Neural cell (in vitro differentiated cells): ENCODE data around the gene IFT172. TPM values are rescaled to one million over a fixed set of nuclear protein-coding genes. Genes with fewer than 3 reads are reported as not detected.
A peak's percentile ranks its signal among the peaks of the same experiment; 100 is the strongest.

ENCODE experiments used
- H2AFZ ChIP-seq: fragments of 200-600, 300-800 bp; sonication (generic), shearing (Covaris generic); 2 replicates; pipeline ENCODE4 v1.6.0; 2014; ENCODE audit warnings: low read depth, mild to moderate bottlenecking, antibody characterized with exemption, low read length, moderate library complexity
- H3F3A ChIP-seq: fragments of 200-600 bp; shearing (Covaris generic); 2 replicates; pipeline ENCODE4 v1.6.1; 2016; ENCODE audit warnings: mild to moderate bottlenecking, moderate library complexity, mixed read lengths, antibody characterized with exemption, low read length; ENCODE audit not compliant: insufficient read depth, poor library complexity, severe bottlenecking
- H3K27ac ChIP-seq: fragments of 200-600, 300-800 bp; sonication (generic), shearing (Covaris generic); 2 replicates; pipeline ENCODE4 v1.5.1; 2014; ENCODE audit warnings: mild to moderate bottlenecking, low read length, moderate library complexity
- H3K27me3 ChIP-seq: fragments of 300-800, 200-600 bp; sonication (generic), shearing (Covaris generic); 2 replicates; pipeline ENCODE4 v1.6.0; 2014; ENCODE audit warnings: mild to moderate bottlenecking, low read depth, low read length, moderate library complexity; ENCODE audit not compliant: insufficient read depth
- H3K36me3 ChIP-seq: fragments of 300-800, 200-600 bp; sonication (generic), shearing (Covaris generic); 2 replicates; pipeline ENCODE4 v1.5.1; 2014; ENCODE audit warnings: mild to moderate bottlenecking, antibody characterized with exemption, low read length, moderate library complexity; ENCODE audit not compliant: insufficient read depth
- H3K4me2 ChIP-seq: fragments of 300-800, 200-600 bp; sonication (generic), shearing (Covaris generic); 2 replicates; pipeline ENCODE4 v1.6.0; 2014; ENCODE audit warnings: mild to moderate bottlenecking, low read length
- H3K4me3 ChIP-seq: fragments of 300-800, 200-600 bp; sonication (generic), shearing (Covaris generic); 2 replicates; pipeline ENCODE4 v1.5.1; 2014; ENCODE audit warnings: mild to moderate bottlenecking, low read length, moderate library complexity
- H3K79me2 ChIP-seq: fragments of 200-600 bp; shearing (Covaris generic); replicated peaks from 2 replicates; pipeline ENCODE4 v1.6.0; 2014; ENCODE audit warnings: mild to moderate bottlenecking, low read length, moderate library complexity; ENCODE audit not compliant: insufficient read depth
- H3K9ac ChIP-seq: fragments of 300-800, 200-600 bp; sonication (generic), shearing (Covaris generic); 2 replicates; pipeline ENCODE4 v1.6.1; 2016; ENCODE audit warnings: mild to moderate bottlenecking, low read length, mixed read lengths
- H3K9me2 ChIP-seq: fragments of 200-600 bp; shearing (Covaris generic); 2 replicates; pipeline ENCODE4 v1.6.1; 2016; ENCODE audit warnings: mild to moderate bottlenecking, low read length, mixed read lengths; ENCODE audit not compliant: insufficient read depth
- H3K9me3 ChIP-seq: fragments of 200-600, 300-800 bp; sonication (generic), shearing (Covaris generic); 2 replicates; pipeline ENCODE4 v1.6.1; 2016; ENCODE audit warnings: mild to moderate bottlenecking, mixed run types, low read length, moderate library complexity, mixed read lengths
- H4K20me1 ChIP-seq: fragments of 200-600 bp; shearing (Covaris generic); 2 replicates; pipeline ENCODE4 v1.6.1; 2016; ENCODE audit warnings: mild to moderate bottlenecking, mixed run types; ENCODE audit not compliant: insufficient read depth
- CTCF ChIP-seq: fragments of 450-650 bp; IDR thresholded peaks from 2 replicates; pipeline ENCODE4 v1.5.1; 2014; ENCODE audit warnings: antibody characterized with exemption, mild to moderate bottlenecking, moderate library complexity; ENCODE audit not compliant: poor library complexity, severe bottlenecking
- EP300 ChIP-seq: fragments of 450-650 bp; conservative IDR thresholded peaks from 2 replicates; pipeline ENCODE4 v1.6.1; 2014; ENCODE audit warnings: antibody characterized with exemption, mild to moderate bottlenecking, moderate library complexity; ENCODE audit not compliant: poor library complexity, severe bottlenecking
- EZH2 ChIP-seq: fragments of 200-600, 300-800 bp; shearing (Covaris generic), sonication (generic); IDR thresholded peaks from 2 replicates; pipeline ENCODE4 v1.6.1; 2014; ENCODE audit warnings: antibody characterized with exemption, low read length, borderline replicate concordance, mild to moderate bottlenecking; ENCODE audit not compliant: insufficient read depth, poor library complexity, severe bottlenecking
- MXI1 ChIP-seq: fragments of 450-650 bp; conservative IDR thresholded peaks from 2 replicates; pipeline ENCODE4 v1.6.1; 2014; ENCODE audit warnings: antibody characterized with exemption, mild to moderate bottlenecking; ENCODE audit not compliant: poor library complexity, severe bottlenecking
- POLR2AphosphoS5 ChIP-seq: IDR thresholded peaks from 2 replicates; pipeline ENCODE4 v1.6.1; 2012
- RAD21 ChIP-seq: fragments of 450-650 bp; conservative IDR thresholded peaks from 2 replicates; pipeline ENCODE4 v1.6.1; 2014; ENCODE audit warnings: antibody characterized with exemption, mild to moderate bottlenecking, moderate library complexity
- REST ChIP-seq: IDR thresholded peaks from 2 replicates; pipeline ENCODE4 v1.6.1; 2012; ENCODE audit warnings: borderline replicate concordance
- SMC3 ChIP-seq: fragments of 450-650 bp; conservative IDR thresholded peaks from 2 replicates; pipeline ENCODE4 v1.6.1; 2014; ENCODE audit warnings: antibody characterized with exemption, mild to moderate bottlenecking, moderate library complexity; ENCODE audit not compliant: poor library complexity
- TAF1 ChIP-seq: IDR thresholded peaks from 2 replicates; pipeline ENCODE4 v1.6.1; 2012; ENCODE audit warnings: low read depth
- polyA plus RNA-seq: library from polyadenylated mRNA; depleted of rRNA; stranded (reverse); fragments of >200 nt; gene quantifications from 2 replicates; pipeline ENCODE4 v1.2.3, GENCODE V29; 2014

Gene IFT172
- polyA plus RNA-seq, 1 donor from 2014 or later: 26.9 TPM

- Histone ChIP-seq H2AFZ (peak overlapping the region; percentile 67), H3K4me3 (peak overlapping the region; percentile 94), H3K9me2 (no peaks in the 10 kb centered on the region), H3K36me3 (no peaks in the 10 kb centered on the region), H3F3A (no peaks in the 10 kb centered on the region), H3K9me3 (no peaks in the 10 kb centered on the region), H3K79me2 (peaks cover 35% of the 10 kb centered on the region), H4K20me1 (peaks cover 17% of the 10 kb centered on the region), H3K27me3 (no peaks in the 10 kb centered on the region), H3K9ac (peak overlapping the region; percentile 95), H3K27ac (peak overlapping the region; percentile 98), H3K4me2 (peak overlapping the region; percentile 77)
- TF ChIP-seq TAF1 (no peak), MXI1 (peak; percentile 59)
Measured at GRCh38 chr2:27428978-27429541, 60.5 kb downstream of the IFT172 start.

GRCh38 chr2:27428213-27428977 is 61.1 kb downstream of the IFT172 start, which contains the start of gene NRBP1:
Gene NRBP1 (plus strand): TSS chr2:27428631. CDS start chr2:27433274, 4,643 bp downstream.
- H3K4me2 ChIP-seq: peak within 1 kb of the TSS; percentile 77
- H3K4me3 ChIP-seq: peak within 1 kb of the TSS; percentile 94
- H4K20me1 ChIP-seq: peaks cover 17% of the 10 kb centered on the region
- no peaks in the 10 kb centered on the region for H3K27me3 ChIP-seq
- peak within 1 kb of the TSS; percentile 98 for H3K27ac ChIP-seq
- H3F3A ChIP-seq: no peaks in the 10 kb centered on the region
- no peaks in the 10 kb centered on the region for H3K36me3 ChIP-seq
- H3K9me3 ChIP-seq: no peaks in the 10 kb centered on the region
- peak; percentile 96 for TF ChIP-seq POLR2AphosphoS5
- no peak for TF ChIP-seq EZH2
- peak; percentile 34 for TF ChIP-seq RAD21
- peak; percentile 33 for TF ChIP-seq SMC3
- peak; percentile 75 for TF ChIP-seq TAF1
- peak; percentile 85 for TF ChIP-seq REST
- no peak for TF ChIP-seq CTCF
- peak; percentile 60 for TF ChIP-seq MXI1
- peak; percentile 65 for TF ChIP-seq EP300
- no peaks in the 10 kb centered on the region for H3K9me2 ChIP-seq
- H2AFZ ChIP-seq: peak within 1 kb of the TSS; percentile 67
- H3K9ac ChIP-seq: peak within 1 kb of the TSS; percentile 95
- peaks cover 35% of the 10 kb centered on the region for H3K79me2 ChIP-seq
